ENCODE results near the gene SLC29A3.
A peak's percentile ranks its signal among the peaks of the same experiment; 100 is the strongest.
"Not testable (repeated sequence)": the region's sequence is repeated elsewhere in the genome, so short reads cannot be mapped to it uniquely, and the experiment has no call there.

Gene SLC29A3

DNA sequence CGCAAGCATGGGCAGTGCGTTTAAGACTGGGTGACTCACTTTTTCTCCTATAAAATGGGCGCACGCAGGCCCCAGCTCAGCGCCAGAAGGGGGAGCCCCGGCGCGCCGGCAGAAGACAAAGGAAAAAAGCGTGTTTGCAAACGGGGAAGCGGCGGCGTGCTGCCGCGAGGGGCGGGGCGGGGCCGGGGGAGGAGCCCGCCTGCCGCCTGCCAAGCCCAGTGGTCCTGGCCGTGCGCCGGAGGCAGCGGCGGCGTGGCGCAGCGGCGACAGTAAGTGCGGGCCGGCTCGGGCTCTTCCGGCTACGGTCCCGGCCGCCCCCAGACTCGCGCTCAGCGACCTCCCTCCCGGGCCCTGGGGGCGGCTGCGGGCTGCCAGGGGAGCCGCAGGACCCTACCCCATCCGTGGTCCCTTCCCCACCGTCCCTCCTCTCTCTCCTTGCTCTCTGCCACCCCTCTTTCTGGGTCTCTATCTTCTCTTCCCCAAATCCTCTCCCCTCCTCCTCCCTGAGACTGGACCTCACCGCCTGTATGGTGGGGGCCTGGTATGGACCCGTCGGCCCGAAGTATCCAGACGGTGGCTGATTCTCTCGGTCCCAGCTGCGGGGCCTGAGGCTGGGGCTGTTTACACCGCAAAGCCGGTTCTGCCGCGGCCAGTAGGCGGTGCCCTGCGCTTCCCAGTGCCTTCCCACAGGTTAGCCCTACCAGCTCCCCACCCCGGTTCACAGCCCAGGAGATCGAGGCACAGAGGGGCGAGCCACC, at the start of gene SLC29A3:
Gene SLC29A3 (plus strand): TSS at position 218 of the 758 bp plus-strand sequence. CDS start 51 bp downstream, at position 269.
- peak; percentile 68 to 70 for DNase-seq

GRCh38 chr10:71269301-71270288, 49.5 kb upstream of the SLC29A3 start:
- DNase-seq = no peak

DNA sequence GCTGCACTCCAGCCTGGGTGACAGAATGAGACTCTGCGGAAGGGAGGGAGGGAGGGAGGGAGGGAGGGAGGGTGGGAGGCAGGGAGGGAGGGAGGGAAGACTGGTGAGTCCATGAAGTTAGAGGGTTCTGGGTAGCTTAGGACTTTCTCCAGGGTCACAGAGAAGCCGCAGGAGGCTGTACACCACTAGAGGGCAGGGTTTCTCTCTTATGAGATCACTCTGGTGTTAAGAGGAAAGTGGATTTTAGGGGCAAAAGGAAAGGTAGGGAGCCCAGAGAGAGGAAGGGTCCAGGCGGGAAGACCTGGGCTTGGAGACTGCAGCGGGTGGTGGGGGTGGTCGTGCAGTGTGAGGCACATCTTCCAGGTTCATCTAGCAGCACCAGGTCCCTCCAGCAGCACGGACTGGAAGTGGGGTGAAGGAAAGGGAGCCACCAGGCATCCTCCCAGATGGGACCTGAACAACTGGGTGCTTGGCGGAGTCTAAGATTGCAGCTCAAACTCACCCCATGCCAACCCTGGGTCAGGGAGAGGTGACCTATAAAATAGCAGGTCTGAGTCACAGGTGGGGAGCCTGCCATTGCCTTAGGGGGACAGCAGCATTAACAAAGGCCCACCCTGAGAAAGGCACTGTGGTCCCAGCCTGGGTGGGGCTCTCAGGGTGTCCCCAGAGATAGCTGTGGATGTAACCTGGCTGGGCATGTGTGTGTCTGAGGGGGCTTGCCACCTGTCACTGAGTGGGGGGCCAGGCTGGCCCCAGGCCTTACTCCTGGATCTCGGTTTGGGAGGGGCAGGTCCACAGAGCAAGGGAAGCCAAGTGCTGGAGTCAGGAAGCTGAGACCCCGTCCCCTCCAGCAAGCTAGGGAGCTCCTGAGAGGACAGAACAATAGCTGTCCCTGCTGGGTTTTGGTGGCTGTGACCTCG, 48.5 kb upstream of the SLC29A3 start:
- DNase-seq = peak; percentile 33 to 42

GRCh38 chr10:71271662-71272055, 47.4 kb upstream of the SLC29A3 start:
- DNase-seq = no peak

GRCh38 chr10:71272056-71272771, 46.8 kb upstream of the SLC29A3 start:
- no peak for DNase-seq

- DNase-seq = not testable (repeated sequence)
Measured at GRCh38 chr10:71272974-71273373, 46.1 kb upstream of the SLC29A3 start.

GRCh38 chr10:71273506-71273905, 45.6 kb upstream of the SLC29A3 start:
- no peak for DNase-seq

DNA sequence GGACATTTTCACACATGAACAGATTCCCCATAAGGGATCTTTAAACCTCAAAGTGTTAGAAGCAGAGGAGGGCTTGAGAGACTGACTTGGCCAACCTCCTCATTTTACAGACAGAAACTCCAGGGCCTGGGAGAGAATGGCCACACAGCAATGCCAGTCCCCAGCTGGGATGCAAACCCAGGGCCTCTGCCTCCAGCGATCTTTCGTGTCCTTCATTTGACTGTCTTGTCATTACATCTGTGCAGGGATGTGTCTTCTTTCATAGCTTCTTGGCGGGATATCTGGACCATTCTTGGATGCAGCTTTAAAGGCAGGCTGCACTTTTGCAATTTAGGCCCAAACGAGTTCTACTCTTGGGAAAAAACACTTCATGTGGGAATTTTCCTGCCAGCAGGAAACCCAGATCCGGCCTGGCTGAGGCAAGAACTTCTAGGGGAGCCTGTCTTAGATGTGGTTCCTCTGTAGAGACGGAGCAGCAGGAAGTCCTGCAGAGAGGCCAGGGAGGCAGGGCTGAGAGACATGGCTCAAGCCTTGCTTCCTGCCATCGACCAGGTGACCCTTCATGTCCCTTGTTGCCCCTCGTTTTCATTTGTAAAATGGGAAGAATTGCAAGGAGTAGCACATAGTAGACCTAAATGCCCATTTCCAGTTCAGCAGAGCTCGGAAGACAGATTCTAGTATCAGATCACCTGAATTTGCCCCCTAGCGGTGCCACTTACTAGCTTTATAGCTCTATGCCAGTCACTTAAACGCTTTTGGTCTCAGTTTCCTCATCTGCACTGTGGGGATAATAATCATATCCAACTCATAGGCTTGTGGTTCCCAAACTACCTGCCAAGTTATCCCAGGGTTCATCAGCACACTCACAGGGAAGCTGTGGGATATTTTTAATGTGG, 43.9 kb upstream of the SLC29A3 start:
- DNase-seq = no peak

DNA sequence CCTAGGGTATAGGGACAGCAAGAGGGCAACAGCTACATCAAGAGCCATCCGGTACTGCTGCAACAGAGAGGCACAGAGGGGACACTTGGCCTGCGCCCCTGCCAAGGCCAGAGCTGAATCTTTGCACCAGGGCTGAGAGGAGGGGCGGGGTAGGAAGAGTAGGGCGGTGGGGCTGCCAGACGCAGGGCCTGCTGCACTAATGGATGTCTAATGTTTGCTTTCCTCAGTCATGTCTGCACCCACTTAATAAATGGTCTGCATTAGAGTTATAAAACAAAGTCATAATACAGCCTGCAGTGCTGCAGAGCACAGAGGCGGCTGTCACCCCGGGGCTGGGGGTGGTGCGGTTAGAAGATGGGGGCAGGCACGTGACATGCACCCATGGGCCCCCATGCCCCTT, 42.2 kb upstream of the SLC29A3 start:
- DNase-seq = no peak

DNA sequence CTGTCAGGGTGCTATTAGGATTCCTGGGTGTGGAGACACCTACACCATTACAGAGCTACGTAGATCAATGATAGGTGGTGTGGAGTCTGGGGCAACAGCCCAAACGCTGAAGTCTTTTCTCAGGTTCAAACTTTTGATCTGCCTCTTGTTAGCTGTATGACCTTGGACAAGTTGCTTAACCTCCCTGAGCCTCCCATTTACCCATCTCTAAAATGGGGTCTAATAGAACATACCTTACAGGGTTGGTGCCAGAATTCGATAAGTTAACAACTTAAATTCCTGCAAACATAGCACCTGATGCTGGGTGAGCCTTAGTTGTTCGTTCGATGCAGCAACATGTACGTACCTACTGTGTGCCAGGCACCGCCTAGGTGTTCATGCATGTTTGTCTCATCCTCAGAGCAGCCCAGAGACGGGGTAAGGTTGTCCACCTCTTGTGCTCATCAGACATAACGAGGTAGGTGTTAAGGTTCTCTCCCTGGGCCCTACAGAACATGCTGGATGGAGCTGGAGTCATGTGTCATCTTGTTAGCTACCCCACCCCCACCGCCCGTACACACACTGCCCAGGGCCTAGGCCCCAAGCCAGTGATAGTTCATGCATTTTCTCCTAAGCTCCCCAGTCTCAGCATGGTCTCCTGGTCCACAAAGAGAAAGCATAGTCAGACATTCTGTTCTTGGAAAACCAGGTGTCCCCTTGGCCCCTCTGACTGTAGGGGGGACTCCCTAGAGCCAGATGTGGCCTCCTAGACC, 41.0 kb upstream of the SLC29A3 start:
- no peak for DNase-seq

GRCh38 chr10:71278691-71279588, 40.1 kb upstream of the SLC29A3 start:
- peak in 1 of 2 experiments; percentile 19 for DNase-seq

- DNase-seq = peak in 1 of 2 experiments; percentile 28
Measured at GRCh38 chr10:71279590-71280170, 39.4 kb upstream of the SLC29A3 start.

- no peak for DNase-seq
Measured at GRCh38 chr10:71280216-71280615, 38.8 kb upstream of the SLC29A3 start.

DNA sequence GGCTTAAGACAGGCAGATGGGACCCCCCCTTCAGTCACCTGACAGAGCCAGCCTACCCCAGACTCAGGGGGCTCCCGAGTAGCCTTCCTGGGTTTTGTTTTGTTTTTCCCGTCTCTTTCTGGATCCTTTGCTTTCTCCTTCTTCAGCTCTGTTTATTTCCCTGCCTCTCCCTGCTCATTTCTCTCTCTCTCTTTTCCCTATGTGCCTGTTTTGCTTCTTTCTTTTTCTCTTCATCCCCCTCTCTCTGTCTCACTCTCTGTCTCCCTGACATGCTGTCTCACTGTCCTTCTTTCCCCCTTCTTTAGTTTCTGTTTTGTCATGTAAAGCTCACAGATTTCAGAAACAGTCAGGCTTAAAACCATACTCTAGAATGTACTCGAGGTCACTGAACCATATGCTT, 38.2 kb upstream of the SLC29A3 start:
- no peak for DNase-seq

GRCh38 chr10:71281646-71282322, 37.3 kb upstream of the SLC29A3 start:
- peak; percentile 37 to 81 for DNase-seq

DNA sequence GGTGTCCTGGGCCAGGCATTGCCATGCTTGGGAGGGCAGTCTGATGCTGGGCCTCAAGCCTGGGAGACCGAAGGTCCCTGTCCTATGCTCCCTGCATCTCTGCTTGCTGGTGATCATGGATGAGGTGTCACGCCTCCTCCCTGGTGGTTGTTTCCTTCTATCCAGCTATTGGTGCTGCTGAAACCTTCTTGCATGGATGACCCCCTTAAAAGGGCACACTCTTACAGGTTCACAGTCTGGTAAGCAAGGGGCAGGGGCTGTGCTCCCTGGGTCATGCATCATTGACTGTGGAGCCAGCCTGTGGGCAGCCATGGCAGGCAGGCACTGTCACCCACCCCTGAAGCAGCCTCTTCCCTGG, 36.8 kb upstream of the SLC29A3 start:
- DNase-seq = no peak

GRCh38 chr10:71283410-71283809, 35.6 kb upstream of the SLC29A3 start:
- no peak for DNase-seq

DNA sequence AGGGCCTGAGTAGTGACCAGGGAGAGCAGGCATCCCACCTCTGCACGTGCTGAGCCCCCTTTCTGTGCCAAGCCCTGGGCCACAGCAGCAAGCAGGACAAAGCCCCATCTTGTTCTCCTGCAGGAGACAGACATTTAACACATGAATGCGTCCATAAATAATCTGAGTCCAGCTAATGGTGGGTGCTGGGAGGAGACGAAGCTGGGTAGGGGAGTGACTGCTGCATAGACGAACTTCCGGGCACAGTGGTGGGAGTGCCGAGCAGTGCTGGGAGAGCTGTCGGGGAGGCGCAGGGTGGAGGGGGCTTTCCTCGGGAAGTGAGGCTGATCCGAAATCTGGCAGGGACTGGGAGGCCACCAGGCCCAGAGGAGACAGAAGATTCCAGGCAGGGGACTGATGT, 35.2 kb upstream of the SLC29A3 start:
- DNase-seq = no peak

Measured in NCI-H2081 (cell line).